Mucosa of gallbladder (tissue), 1 donor: Measurements from ENCODE around the gene EMILIN2. TPM values are rescaled to one million over a fixed set of nuclear protein-coding genes. Genes with fewer than 3 reads are reported as not detected.
"Not testable (repeated sequence)": the region's sequence is repeated elsewhere in the genome, so short reads cannot be mapped to it uniquely, and the experiment has no call there.

Source experiments
- DNase-seq: peaks from one replicate; pipeline ENCODE4 v3.0.0-alpha.2; 2020; ENCODE audit warnings: low spot score
- total RNA-seq: library from RNA; stranded (reverse); gene quantifications from one replicate; pipeline ENCODE4 v1.2.1, GENCODE V29; 2021
- donor health status: DM: no; HTN: no; CAD: no.

The EMILIN2 gene
- total RNA-seq, 1 donor from 2014 or later: 15.4 TPM

DNA sequence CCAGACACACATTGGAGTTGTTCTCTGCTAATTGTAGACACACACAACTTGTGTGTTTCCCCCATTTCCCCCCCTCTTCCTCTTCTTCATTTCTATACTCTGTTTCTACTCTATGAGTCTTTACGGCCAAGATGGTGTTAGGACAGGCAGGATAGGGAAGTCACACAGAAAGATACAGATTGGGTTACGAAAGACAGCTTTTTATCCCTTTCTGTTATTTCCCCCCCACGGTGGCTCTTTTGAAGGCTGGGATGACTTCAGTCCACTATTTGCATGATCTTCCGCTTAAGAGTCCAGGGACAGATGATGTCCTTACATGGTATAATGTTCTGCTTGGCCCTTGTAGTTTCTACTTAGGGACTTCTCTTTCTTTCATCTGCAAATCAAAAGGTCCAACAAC, 1.6 kb upstream of the EMILIN2 start:
- DNase-seq: no peak

DNA sequence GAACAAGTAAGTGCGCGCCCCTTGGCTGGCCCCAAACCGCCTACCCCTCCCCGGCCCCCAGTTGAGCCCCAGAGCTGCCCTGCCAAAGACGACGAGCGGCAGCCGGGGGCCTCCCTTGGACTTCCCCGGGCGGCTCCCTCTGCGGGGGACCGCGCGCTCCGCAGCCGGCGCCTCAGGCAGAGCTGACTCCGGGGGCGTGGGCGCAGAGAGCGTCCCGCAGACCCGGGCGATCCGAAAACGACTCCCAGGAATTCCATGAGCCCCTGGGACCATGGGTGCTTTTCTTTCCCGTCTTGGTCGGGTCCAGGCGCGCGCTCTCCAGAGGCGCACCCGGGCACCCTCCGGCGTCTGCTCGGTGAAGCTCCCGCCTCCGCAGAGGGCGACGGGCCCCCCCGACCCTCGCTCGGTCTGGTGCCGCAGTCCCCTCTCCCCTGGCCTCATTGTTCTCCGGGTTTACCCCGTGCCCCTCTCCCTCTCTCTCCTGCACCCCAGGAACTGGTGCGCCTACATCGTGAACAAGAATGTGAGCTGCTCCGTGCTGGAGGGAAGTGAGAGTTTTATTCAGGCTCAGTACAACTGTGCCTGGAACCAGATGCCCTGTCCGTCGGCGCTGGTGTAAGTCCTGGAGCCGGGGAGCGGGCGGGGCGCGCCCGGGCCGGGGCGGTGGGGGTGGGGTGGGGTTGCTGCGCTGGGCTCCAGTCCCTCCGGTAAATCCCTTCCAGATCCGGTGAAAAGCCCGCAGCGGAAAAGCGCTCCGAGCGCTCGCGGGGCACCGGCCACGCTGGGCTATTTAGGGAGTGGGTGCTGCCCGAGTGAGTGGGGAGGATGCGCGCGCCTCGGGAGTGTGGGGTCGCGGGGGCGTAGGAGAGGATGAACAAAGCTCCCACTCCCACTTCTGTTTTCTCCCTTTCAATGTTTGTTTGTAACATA, 776 bp downstream of the EMILIN2 start:
- DNase-seq: no peak

DNA sequence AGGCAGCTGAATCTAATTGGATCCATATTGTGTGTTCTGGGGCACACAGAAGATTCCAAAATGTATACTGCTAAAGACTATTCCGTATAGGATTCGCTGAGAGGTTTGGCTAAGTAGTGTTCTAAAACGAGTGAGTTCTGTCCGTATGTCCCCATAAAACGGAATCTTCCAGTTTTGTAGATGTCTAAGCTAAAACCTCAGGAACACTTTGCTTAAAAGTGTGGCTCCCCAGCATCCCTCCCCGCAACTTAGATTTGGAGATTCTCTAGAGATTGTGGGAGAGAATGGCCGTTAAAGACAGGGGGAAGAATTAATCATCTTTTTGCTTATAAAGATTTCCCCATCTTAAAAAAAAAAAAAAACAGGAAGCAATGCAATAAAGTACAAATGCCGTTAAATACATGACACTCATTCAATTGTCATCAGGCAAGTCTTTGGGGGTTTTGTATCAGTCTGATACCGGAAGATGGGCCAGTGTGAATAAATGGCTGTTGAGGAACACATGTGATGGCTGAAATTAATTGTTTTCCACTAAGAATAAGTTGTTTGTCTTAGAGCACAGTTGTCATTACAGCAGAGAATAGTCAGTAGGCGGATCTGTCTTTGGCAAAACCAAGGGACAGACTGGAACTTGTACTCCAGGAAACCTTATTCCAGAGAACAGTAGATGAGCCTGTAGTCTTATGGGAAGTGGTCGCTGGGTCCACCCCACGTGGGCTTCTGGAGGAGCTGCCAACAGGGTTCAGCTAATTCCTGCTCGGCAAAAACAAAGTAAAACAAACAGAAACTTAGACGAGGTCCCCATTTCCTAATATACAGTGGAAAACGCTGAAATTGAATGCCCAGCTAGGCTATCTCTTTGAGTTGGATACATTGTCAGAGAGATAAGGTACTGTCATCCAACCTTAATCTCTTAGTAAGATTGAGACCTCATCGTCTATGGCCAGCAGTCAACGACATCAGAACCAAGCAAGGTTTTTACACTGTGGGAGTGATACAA, 1.7 kb downstream of the EMILIN2 start:
- DNase-seq: no peak

DNA sequence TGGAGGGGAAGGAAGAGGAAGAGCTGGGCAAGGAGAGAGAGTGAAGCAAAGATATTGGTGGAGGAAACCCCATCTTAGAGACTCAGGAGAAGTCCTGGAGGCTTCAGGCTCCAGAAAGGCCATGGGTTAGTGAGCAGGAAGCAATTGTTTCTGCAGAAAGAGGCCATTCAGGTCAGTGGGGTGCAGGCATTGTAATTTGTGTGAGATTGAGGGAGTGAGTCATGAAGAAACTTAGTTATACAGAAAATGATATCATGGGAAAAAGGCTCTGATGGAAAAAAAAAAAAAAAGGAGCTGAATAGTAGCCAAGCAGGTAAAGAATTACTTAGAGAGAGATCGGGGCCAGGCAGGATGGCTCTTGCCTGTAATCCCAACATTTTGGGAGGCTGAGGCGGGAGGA, 4.0 kb downstream of the EMILIN2 start:
- DNase-seq: no peak

DNA sequence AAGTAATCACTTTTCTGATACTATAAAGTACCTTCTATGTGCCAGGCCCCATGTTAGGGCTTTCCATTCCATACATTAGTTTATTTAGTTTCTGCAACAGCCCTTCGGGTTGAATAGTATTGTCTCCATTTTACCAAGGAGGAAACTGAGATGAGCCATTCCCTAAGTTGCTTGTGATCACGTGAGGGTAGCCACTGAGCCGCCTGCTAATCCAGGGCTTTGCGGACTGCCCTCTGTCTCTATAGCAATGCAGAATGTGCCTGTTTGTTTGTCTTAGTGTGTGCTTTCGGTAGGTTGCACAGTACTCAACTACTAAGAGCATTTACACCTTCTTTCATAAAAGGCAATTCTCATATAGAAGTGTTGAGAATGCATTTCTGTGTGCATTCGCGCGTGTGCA, 5.0 kb downstream of the EMILIN2 start:
- DNase-seq: no peak

DNA sequence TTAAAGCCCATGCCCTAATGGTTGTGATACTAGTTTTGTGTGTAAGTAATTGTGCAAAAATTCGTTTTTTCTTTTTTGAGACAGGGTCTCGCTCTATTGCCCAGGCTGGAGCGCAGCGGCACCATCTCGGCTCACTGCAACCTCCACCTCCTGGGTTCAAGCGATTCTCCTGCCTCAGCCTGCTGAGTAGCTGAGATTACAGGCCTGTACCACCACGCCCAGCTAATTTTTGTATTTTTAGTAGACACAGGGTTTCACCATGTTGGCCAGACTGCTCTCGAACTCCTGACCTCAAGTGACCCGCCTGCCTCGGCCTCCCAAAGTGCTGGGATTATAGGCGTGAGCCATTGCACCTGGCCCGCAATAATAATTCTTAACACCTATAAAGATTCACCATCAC, 5.7 kb downstream of the EMILIN2 start:
- not testable (repeated sequence) for DNase-seq

DNA sequence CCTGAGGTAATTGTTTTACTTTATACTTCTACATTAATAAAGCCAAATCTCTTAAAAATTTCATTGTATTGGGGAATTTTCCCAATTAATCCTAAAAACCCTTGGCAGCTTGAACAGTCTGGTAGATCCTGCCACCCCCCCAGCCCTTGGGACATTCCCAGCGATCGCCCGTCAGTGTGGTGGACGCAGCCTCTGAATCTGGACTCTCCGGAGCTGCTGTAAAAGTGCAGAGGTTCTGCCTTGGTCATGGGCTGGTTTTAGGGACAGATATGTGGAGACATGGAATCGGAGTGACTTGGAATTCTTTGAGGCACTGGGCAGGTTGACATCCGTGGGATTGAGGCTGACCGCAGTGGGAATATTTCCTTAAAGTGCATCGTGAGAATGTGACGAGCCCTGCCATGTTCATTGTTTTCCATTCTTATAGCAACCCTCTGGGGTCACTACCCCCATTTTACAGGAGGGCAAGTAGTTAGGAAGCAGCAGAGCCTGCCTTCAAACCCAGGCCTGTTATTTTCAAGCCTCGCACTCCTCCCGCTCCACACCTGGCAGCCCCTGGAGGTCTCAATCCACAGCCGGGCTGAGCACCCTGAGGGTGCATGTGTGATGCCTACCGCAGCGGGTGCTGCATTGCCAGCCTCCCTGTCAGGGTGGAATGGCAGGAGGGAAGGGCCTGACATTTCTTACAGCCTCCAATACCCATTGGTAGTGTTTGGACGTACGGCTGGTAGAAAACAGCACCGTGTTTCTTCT, 6.5 kb downstream of the EMILIN2 start:
- DNase-seq: no peak

DNA sequence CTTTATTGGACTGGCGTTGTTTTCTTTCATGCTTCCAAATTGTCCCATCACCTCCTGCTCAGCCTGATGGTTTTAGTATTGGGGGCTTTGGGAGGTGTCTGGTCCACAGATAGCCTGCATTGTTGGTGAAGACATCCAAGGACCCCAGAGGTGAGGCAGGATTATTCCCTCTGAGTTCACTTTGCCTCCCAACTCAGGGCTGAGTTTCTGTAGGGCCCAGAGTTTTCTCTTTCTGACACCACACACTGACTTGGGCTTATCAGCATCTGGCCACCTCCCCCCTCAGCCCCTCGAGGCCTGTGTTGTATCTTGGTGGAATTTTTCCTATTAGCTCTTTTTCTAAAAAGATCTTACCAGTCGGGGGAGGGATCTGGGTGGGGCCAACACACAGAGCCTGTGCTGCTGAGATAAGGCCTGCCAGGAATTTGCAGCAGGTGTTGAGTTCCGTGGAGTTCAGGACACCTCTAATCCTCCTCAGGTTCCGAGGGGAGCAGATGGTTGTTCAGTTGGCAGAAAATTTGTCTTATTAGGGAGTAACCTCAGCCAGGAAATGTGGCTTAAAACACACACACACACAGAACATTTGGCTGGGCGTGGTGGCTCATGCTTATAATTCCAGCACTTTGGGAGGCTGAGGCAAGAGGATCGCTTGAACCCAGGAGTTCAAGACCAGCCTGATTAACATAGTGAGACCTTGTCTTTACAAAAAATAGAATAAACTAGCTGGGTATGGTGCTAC, 7.3 kb downstream of the EMILIN2 start:
- DNase-seq: no peak

DNA sequence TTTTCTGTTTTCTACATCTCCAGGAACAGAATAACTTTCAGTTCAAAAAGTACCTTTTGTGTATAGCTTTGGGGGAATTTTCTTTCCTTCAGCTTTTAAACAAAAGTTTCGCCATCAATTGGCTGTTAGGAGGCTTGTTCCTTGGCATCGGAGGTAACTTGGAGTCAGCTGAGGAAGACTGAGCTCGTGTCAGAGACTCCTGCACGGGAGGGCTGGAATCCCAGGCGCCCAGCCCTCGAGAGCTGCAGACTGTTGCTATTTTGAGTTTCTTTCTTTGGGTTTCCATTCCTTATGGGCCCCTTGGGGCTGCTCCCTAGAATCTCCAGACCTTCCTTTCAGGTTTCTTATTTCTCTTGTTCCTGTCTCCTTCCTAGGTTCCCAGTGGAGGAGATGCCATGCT, 8.1 kb downstream of the EMILIN2 start:
- DNase-seq: no peak

DNA sequence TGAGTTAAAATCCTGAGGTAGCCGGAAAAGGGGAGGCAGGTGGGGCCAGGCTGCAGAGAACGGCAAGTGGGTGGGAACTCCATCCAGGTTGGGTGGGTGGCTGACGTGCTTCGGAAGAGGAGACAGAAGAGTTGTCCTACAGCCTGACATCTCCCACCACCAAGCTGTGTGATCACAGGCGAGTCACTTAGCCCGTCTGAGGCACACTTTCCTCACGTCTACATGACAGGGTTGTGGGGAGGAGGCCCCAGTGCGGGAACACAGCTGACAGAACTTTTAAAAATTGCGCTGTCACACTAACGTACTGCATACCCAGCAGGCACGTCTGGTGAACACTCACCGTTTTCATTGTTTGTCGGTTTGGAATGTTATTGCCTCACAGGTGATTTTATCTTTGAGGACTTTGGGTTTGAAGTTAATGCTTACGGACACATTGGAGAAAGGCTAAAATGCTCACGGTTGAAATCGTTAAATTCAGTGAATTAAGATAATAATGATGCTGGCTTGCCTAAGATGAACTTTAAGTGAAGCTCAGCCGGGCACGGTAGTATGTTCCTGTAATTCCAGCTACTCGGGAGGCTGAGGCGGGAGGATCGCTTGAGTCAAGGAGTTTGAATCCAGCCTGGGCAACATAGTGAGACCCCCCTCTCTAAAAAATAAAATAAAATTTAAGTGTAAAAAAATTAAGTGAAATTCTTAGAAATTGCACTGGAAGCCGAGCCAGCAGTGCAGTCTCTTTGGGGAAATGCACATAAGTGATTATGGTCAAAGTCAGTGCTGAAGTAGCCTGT, 8.9 kb downstream of the EMILIN2 start:
- no peak for DNase-seq

DNA sequence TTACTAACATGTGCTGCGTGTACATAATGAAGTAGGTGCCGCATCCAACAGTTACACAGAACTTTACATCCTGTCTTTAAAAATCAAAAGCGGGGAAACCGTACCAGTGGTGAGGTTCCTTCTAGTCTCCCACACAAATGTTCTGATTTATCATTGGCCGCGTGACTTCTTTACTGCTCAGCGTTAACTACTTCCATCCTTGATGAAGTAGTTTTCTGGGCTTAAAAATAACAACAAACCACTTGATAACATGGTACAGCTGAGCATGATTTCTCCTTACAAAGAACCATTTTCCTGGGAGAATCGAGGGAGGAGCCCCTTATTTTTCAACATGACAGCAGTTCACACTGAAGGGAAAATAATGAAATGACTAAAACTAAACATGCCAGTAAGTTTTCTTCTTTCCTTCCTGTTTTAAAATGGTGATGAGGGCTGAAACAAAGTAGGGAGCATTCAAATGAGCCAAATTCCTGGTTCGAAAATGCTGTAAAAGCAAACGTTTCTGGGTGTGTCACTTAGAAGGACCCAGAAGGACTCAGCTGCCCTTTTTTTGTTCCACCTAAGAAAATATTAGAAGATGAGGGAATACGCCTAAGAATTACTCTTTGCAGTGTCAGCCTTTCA, 9.9 kb downstream of the EMILIN2 start:
- no peak for DNase-seq

DNA sequence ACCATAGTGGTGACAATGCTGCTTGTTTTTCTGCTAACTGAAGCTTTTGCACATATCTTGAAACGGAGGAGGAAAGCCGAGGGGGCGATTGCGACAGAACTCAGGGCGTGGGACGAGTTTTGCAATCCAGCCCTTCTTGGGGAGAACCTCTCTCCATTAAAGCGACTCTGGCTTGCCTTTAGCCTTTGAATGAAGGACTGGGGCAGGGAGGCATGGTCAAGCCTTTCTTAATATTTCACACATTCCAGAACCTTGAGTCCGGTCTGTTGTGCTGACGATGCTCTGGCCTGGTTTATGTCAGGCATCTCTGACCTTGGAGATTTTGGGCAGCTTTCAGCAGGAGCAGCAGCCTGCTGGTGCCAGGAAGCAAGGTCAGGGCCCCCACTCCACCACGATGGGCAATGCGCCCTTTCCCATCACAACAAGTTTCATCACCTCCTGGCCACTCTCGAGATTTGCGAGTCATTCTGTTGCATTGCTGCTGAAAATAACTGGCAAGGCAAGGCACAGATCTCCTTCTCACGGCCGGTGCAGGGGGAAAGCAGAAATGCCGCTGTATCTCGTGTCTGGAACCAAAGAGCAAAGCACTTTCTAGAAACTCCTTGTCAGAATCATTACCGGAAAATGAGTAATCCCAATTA, 10.8 kb downstream of the EMILIN2 start:
- DNase-seq: peak; percentile 74

DNA sequence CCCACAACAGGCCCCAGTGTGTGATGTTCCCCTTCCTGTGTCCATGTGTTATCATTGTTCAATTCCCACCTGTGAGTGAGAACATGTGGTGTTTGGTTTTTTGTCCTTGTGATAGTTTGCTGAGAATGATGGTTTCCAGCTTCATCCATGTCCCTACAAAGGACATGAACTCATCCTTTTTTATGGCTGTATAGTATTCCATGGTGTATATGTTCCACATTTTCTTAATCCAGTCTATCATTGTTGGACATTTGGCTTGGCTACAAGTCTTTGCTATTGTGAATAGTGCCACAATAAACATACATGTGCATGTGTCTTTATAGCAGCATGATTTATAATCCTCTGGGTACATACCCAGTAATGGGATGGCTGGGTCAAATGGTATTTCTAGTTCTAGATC, 13.6 kb downstream of the EMILIN2 start:
- not testable (repeated sequence) for DNase-seq

DNA sequence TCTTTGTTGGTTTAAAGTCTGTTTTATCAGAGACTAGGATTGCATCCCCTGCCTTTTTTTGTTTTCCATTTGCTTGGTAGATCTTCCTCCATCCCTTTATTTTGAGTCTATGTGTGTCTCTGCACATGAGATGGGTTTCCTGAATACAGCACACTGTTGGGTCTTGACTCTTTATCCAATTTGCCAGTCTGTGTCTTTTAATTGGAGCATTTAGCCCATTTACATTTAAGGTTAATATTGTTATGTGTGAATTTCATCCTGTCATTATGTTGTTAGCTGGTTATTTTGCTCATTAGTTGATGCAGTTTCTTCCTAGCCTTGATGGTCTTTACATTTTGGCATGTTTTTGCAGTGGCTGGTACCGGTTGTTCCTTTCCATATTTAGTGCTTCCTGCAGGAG, 17.2 kb downstream of the EMILIN2 start:
- not testable (repeated sequence) for DNase-seq

DNA sequence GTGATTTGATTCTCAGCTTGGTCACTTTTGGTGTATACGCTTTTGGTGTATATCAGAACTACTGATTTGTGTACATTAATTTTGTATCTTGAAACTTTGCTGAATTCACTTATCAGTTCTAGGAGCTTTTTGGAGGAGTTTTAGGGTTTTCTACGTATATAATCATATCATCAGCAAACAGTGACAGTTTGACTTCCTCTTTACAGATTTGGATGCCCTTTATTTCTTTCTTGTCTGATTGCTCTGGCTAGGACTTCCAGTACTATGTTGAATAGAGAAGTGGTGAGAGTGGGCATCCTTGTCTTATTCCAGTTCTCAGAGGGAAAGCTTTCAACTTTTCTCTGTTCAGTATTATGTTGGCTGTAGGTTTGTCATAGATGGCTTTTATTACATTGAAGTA, 19.7 kb downstream of the EMILIN2 start:
- not testable (repeated sequence) for DNase-seq

DNA sequence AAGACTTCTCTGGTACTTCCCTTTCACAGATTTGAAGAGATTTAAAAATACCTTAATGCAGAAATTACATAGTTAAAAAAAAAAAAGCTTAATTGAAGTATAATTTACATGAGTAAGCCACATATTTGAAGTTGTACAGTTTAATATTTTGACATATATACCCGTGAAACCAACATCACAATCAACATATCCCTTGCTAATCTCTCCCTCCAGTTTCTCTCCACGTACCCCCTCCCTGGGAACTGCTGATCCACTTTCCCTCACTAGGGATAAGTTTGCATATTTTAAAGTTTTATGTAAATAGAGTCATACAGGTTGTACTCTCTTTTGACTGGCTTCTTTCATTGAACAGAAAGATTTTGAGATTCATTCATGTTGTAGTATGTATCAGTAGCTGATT, 22.4 kb downstream of the EMILIN2 start:
- DNase-seq: no peak

DNA sequence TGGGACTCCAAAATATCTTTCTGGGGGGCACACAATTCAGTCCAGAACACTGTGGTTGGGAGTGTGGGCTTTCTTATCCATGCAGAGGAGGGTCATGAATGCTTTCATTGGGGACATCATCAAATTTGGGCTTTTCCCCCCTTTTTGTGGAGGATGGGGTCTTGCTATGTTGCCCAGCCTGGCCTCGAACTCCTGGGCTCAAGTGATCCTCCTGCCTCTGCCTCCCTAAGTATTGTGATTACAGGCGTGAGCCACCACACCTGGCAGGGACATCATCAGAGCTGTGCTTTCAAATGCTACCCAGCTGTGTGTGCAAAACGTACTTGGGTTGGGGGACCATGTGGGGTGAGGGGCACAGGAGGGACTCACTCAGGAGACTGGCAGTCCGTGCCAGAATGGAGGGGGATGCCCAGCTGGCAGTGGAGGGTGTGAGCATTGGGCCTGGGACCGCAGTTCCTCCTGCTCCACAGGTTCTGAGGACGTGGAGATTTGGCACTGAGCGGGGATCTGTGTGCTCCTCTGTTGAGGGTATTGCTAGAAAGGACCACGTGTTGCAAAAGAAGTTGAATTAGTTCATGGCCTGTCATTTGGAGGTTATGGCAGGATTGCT, 24.4 kb downstream of the EMILIN2 start:
- DNase-seq: no peak

DNA sequence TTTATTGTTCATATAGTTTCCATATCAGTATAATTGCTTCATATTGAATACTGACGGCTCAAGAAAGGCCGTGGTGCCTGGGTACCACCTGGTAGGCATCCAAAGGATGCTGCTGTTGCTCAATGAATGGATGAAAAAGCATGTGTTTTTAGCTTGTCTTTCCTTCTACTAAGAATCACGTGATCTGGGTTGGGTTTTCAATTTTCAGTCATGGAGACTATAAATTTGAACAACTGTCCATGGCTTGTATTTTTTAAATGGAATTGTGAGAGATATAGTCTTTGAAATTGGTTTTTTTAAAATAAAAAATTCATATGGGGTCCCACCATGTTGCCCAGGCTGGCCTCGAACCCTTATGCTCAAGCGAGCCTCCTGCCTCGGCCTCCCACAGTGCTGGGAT, 25.3 kb downstream of the EMILIN2 start:
- no peak for DNase-seq

DNA sequence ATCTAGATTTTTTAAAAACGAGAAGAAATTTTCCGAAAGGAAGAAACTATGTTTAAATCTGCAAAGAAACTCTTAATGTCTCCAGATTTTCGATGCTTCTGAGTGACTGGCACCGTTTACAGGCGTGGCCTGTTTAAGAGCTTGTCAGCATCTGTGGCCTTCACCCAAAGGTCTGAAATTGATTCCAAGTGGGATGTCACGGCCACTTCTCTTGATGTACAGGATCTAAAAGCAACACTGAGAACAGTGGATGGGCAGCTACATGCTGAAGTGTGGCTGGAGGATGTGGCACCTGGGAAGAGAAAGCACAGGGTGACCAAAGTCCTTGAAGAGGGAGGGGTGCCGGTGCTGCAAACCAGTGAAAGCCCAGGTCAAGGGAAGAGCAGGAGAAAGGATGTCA, 28.0 kb downstream of the EMILIN2 start:
- DNase-seq: no peak
